Neuronal stem cell (in vitro differentiated cells): Measurements from ENCODE around the gene ZNF226.
"Not testable (repeated sequence)": the region's sequence is repeated elsewhere in the genome, so short reads cannot be mapped to it uniquely, and the experiment has no call there.

Source experiments
- DNase-seq: peaks from one replicate; pipeline ENCODE4 v3.0.0-alpha.2; 2013; ENCODE audit warnings: low spot score
- H2AFZ ChIP-seq: one replicate; pipeline ENCODE4 v1.6.1; 2013; ENCODE audit warnings: mild to moderate bottlenecking, low read length, inconsistent platforms
- H2AK5ac ChIP-seq: 2 replicates; pipeline ENCODE4 v1.6.1; 2013; ENCODE audit warnings: low read depth, mild to moderate bottlenecking, inconsistent platforms, low read length, moderate library complexity, mixed read lengths
- H2BK120ac ChIP-seq: 2 replicates; pipeline ENCODE4 v1.6.1; 2013; ENCODE audit warnings: low read depth, mild to moderate bottlenecking, inconsistent platforms, low read length, moderate library complexity, mixed read lengths
- H2BK12ac ChIP-seq: one replicate; pipeline ENCODE4 v1.6.1; 2013; ENCODE audit warnings: low read length, inconsistent platforms
- H2BK15ac ChIP-seq: 2 replicates; pipeline ENCODE4 v1.6.1; 2013; ENCODE audit warnings: mild to moderate bottlenecking, low read length, inconsistent platforms, mixed read lengths
- H2BK5ac ChIP-seq: one replicate; pipeline ENCODE4 v1.6.1; 2013; ENCODE audit warnings: inconsistent platforms, mild to moderate bottlenecking, low read length, moderate library complexity
- H3K14ac ChIP-seq: one replicate; pipeline ENCODE4 v1.6.1; 2013; ENCODE audit warnings: low read length, inconsistent platforms
- H3K18ac ChIP-seq: 2 replicates; pipeline ENCODE4 v1.6.1; 2013; ENCODE audit warnings: low read length, inconsistent platforms
- H3K23ac ChIP-seq: 2 replicates; pipeline ENCODE4 v1.6.1; 2013; ENCODE audit warnings: low read depth, mild to moderate bottlenecking, mixed read lengths, low read length, inconsistent platforms; ENCODE audit not compliant: poor library complexity
- H3K27ac ChIP-seq: replicated peaks from 3 replicates; pipeline ENCODE4 v1.5.1; 2013; ENCODE audit warnings: low read length, inconsistent platforms
- H3K27me3 ChIP-seq, 3 experiments: 2 replicates each; pipeline ENCODE4 v1.6.1; 2013; ENCODE audit warnings: low read length in 3 of 3, mild to moderate bottlenecking in 2 of 3, inconsistent platforms in 1 of 3, low read depth in 1 of 3, mixed read lengths in 1 of 3, moderate library complexity in 1 of 3; ENCODE audit not compliant: control insufficient read depth in 3 of 3, insufficient read depth in 3 of 3
- H3K36me3 ChIP-seq, 2 donors: replicated peaks in 1 of 2; 2 replicates each; pipeline ENCODE4 v1.6.1; 2013; ENCODE audit warnings: low read length in 2 of 2; ENCODE audit not compliant: control insufficient read depth in 2 of 2, insufficient read depth in 2 of 2
- H3K4ac ChIP-seq: 2 replicates; pipeline ENCODE4 v1.6.1; 2013; ENCODE audit warnings: inconsistent platforms, mild to moderate bottlenecking, low read length, moderate library complexity
- H3K4me1 ChIP-seq, 2 donors: 1 replicate in 1 of 2; 2 replicates in 1 of 2; pipeline ENCODE4 v1.6.1; 2013; ENCODE audit warnings: low read length in 2 of 2, low read depth in 1 of 2; ENCODE audit not compliant: control insufficient read depth in 2 of 2, insufficient read depth in 1 of 2
- H3K4me2 ChIP-seq: one replicate; pipeline ENCODE4 v1.6.1; 2013; ENCODE audit warnings: mild to moderate bottlenecking, low read length, inconsistent platforms; ENCODE audit not compliant: insufficient read depth, poor library complexity, severe bottlenecking
- H3K4me3 ChIP-seq, 2 donors: 2 replicates each; pipeline ENCODE4 v1.5.1; 2013; ENCODE audit warnings: low read length in 2 of 2, mild to moderate bottlenecking in 2 of 2, inconsistent platforms in 1 of 2, moderate library complexity in 1 of 2
- H3K79me1 ChIP-seq: one replicate; pipeline ENCODE4 v1.6.1; 2013; ENCODE audit warnings: low read depth, mild to moderate bottlenecking, inconsistent platforms, low read length, moderate library complexity
- H3K9ac ChIP-seq: one replicate; pipeline ENCODE4 v1.6.1; 2013; ENCODE audit warnings: mild to moderate bottlenecking, low read depth, low read length, inconsistent platforms; ENCODE audit not compliant: poor library complexity
- H3K9me3 ChIP-seq, 2 donors: replicated peaks in 1 of 2; 2 replicates each; pipeline versions ENCODE3 to v1.6.1; 2013; ENCODE audit warnings: low read length in 2 of 2, mild to moderate bottlenecking in 2 of 2, inconsistent platforms in 1 of 2, low read depth in 1 of 2, mixed read lengths in 1 of 2, moderate library complexity in 1 of 2; ENCODE audit not compliant: control insufficient read depth in 2 of 2, insufficient read depth in 1 of 2
- H4K8ac ChIP-seq: one replicate; pipeline ENCODE4 v1.6.1; 2013; ENCODE audit warnings: low read depth, mild to moderate bottlenecking, inconsistent platforms, low read length, moderate library complexity
- H4K91ac ChIP-seq: one replicate; pipeline ENCODE4 v1.6.1; 2013; ENCODE audit warnings: low read length, low read depth, mild to moderate bottlenecking, inconsistent platforms; ENCODE audit not compliant: poor library complexity
- WGBS, 2 donors: extraction: QIAGEN DNeasy Blood & Tissue Kit; methylation state at CpG; one replicate each; pipeline ENCODE4 v1.1.7; 2013; ENCODE audit warnings: missing lambda C conversion rate in 2 of 2, mixed read lengths in 1 of 2; ENCODE audit not compliant: insufficient read length in 2 of 2, insufficient replicate concordance in 1 of 2; ENCODE audit errors: extremely low coverage in 2 of 2; 5-methylcytosine and 5-hydroxymethylcytosine counted together

Gene ZNF226

GRCh38 chr19:44156475-44156874 lies 8.4 kb upstream of the ZNF226 start:
- no peak overlapping the region for H2BK120ac ChIP-seq
- peaks cover 25 to 67% of the 10 kb centered on the region in 2 donors for H3K36me3 ChIP-seq
- H4K91ac ChIP-seq, result no peak overlapping the region
- no peak overlapping the region for H3K4ac ChIP-seq
- H3K27me3 ChIP-seq, result no peaks in the 10 kb centered on the region
- H4K8ac ChIP-seq, result no peak overlapping the region
- no peak overlapping the region for H3K4me3 ChIP-seq
- no peak overlapping the region for H3K14ac ChIP-seq
- no peaks in the 10 kb centered on the region for H3K4me1 ChIP-seq
- H2AFZ ChIP-seq, result no peak overlapping the region
- no peaks in the 10 kb centered on the region for H3K79me1 ChIP-seq
- H3K27ac ChIP-seq, result no peak overlapping the region
- H3K4me2 ChIP-seq, result no peak overlapping the region
- H3K23ac ChIP-seq, result no peak overlapping the region
- H2AK5ac ChIP-seq, result no peak overlapping the region
- WGBS, 2 donors, result no CpG with 5 or more reads among the region's 2 CpGs
- no peak overlapping the region for H3K9ac ChIP-seq
- peaks cover 16 to 41% of the 10 kb centered on the region in 2 donors for H3K9me3 ChIP-seq
- H2BK12ac ChIP-seq, result no peak overlapping the region
- DNase-seq, result no peak
- H2BK15ac ChIP-seq, result no peak overlapping the region
- H3K18ac ChIP-seq, result no peak overlapping the region
- no peak overlapping the region for H2BK5ac ChIP-seq

- Histone ChIP-seq H2BK15ac (no peak overlapping the region), H2AFZ (peak overlapping the region; percentile 81), H3K4me2 (no peak overlapping the region), H3K27me3 (no peaks in the 10 kb centered on the region), H3K9me3 (peaks cover 0 to 19% of the 10 kb centered on the region in 2 donors), H3K9ac (no peak overlapping the region), H3K14ac (no peak overlapping the region), H2BK120ac (no peak overlapping the region), H4K8ac (no peak overlapping the region), H3K36me3 (peaks cover 7 to 26% of the 10 kb centered on the region in 2 donors), H2BK5ac (no peak overlapping the region), H3K23ac (no peak overlapping the region), H3K79me1 (peaks cover 4% of the 10 kb centered on the region), H3K27ac (no peak overlapping the region), H3K4ac (no peak overlapping the region), H3K4me3 (no peak overlapping the region), H4K91ac (no peak overlapping the region), H2BK12ac (no peak overlapping the region), H2AK5ac (no peak overlapping the region), H3K18ac (no peak overlapping the region), H3K4me1 (peaks cover 0 to 4% of the 10 kb centered on the region in 2 donors)
- no CpG with 5 or more reads among the region's 2 CpGs for WGBS, 2 donors
- DNase-seq, result no peak
Observed at GRCh38 chr19:44163789-44164188, 1.1 kb upstream of the ZNF226 start.

- Histone ChIP-seq H3K4me2 (peak overlapping the region; percentile 21), H3K27ac (no peak overlapping the region), H3K23ac (no peak overlapping the region), H3K4me1 (peaks cover 0 to 4% of the 10 kb centered on the region in 2 donors), H2AK5ac (no peak overlapping the region), H3K36me3 (peaks cover 7 to 31% of the 10 kb centered on the region in 2 donors), H3K4me3 (peak overlapping the region in 1 of 2 donors; percentile 61), H2AFZ (peak overlapping the region; percentile 81), H3K9me3 (peaks cover 0 to 19% of the 10 kb centered on the region in 2 donors), H4K8ac (no peak overlapping the region), H3K27me3 (no peaks in the 10 kb centered on the region), H2BK15ac (no peak overlapping the region), H3K18ac (no peak overlapping the region), H3K9ac (no peak overlapping the region), H2BK5ac (no peak overlapping the region), H3K4ac (no peak overlapping the region), H4K91ac (no peak overlapping the region), H2BK12ac (no peak overlapping the region), H2BK120ac (no peak overlapping the region), H3K79me1 (peaks cover 4% of the 10 kb centered on the region), H3K14ac (no peak overlapping the region)
- DNase-seq, result no peak
- WGBS, 2 donors, result no CpG with 5 or more reads among the region's 3 CpGs
Observed at GRCh38 chr19:44164327-44164672, 600 bp upstream of the ZNF226 start.

GRCh38 chr19:44170660-44171059 lies 5.8 kb downstream of the ZNF226 start:
- not testable (repeated sequence) for H3K9ac ChIP-seq, H3K18ac ChIP-seq, H3K23ac ChIP-seq, H4K8ac ChIP-seq, H3K4ac ChIP-seq, H2BK120ac ChIP-seq, H3K14ac ChIP-seq, H2BK12ac ChIP-seq, H2AK5ac ChIP-seq, DNase-seq, H3K4me1 ChIP-seq, H2BK5ac ChIP-seq, H3K27me3 ChIP-seq, H3K4me2 ChIP-seq, H3K4me3 ChIP-seq, H2BK15ac ChIP-seq, H4K91ac ChIP-seq, H3K79me1 ChIP-seq, H3K27ac ChIP-seq, H2AFZ ChIP-seq
- Histone ChIP-seq H3K9me3 (peaks cover 5 to 57% of the 10 kb centered on the region in 2 donors), H3K36me3 (peaks cover 31 to 93% of the 10 kb centered on the region in 2 donors)
- no CpG with 5 or more reads among the region's 6 CpGs for WGBS, 2 donors
